Kidney epithelial cell (primary cell): Measurements from ENCODE around the gene LPCAT1. TPM values are rescaled to one million over a fixed set of nuclear protein-coding genes. Genes with fewer than 3 reads are reported as not detected.
"Not testable (repeated sequence)": the region's sequence is repeated elsewhere in the genome, so short reads cannot be mapped to it uniquely, and the experiment has no call there.

Experiments
- DNase-seq: peaks from one replicate; pipeline ENCODE4 v3.0.0-alpha.2; 2010; ENCODE audit warnings: low read depth
- H3K27me3 ChIP-seq: 2 replicates; pipeline ENCODE4 v1.6.0; 2011; ENCODE audit warnings: low read length; ENCODE audit not compliant: control insufficient read depth, insufficient read depth
- H3K36me3 ChIP-seq: 2 replicates; pipeline ENCODE4 v1.5.1; 2011; ENCODE audit warnings: low read length; ENCODE audit not compliant: control insufficient read depth, insufficient read depth
- H3K4me3 ChIP-seq: 2 replicates; pipeline ENCODE4 v1.5.1; 2011; ENCODE audit warnings: low read depth, mild to moderate bottlenecking, control low read depth, low read length
- CTCF ChIP-seq: IDR thresholded peaks from 2 replicates; pipeline ENCODE4 v1.5.1; 2011; ENCODE audit warnings: mild to moderate bottlenecking, moderate library complexity, low read length, control low read depth, inconsistent platforms; ENCODE audit not compliant: insufficient read depth, poor library complexity, severe bottlenecking
- total RNA-seq: library from RNA; depleted of rRNA; stranded (reverse); fragments of >200 nt; gene quantifications from 2 replicates; pipeline ENCODE4 v1.2.3, GENCODE V29; 2015

LPCAT1 gene
- total RNA-seq = 80.9 and 87.6 TPM in 2 replicates

GRCh38 chr5:1523793-1524480 lies at the start of gene LPCAT1:
LPCAT1 (minus strand) TSS chr5:1523960; CDS start chr5:1523844, 116 bp downstream.
- TF ChIP-seq CTCF = no peak
- no peaks in the 10 kb centered on the region for H3K27me3 ChIP-seq
- H3K36me3 ChIP-seq = peaks cover 2% of the 10 kb centered on the region
- DNase-seq = no peak
- peak within 1 kb of the TSS; percentile 71 for H3K4me3 ChIP-seq

- not testable (repeated sequence) for H3K4me3 ChIP-seq, H3K27me3 ChIP-seq, H3K36me3 ChIP-seq, DNase-seq
Observed at GRCh38 chr5:1571875-1572274, 48.1 kb upstream of the LPCAT1 start.

GRCh38 chr5:1570975-1571374 lies 47.2 kb upstream of the LPCAT1 start:
- Histone ChIP-seq H3K36me3 (no peaks in the 10 kb centered on the region), H3K4me3 (no peak overlapping the region), H3K27me3 (no peaks in the 10 kb centered on the region)
- DNase-seq = no peak
- TF ChIP-seq CTCF = no peak

- TF ChIP-seq CTCF = no peak
Observed at GRCh38 chr5:1568201-1568979, 44.6 kb upstream of the LPCAT1 start.

GRCh38 chr5:1567527-1568200 lies 43.9 kb upstream of the LPCAT1 start:
- DNase-seq, H3K4me3 ChIP-seq, H3K27me3 ChIP-seq, H3K36me3 ChIP-seq: not testable (repeated sequence)

More at GRCh38 chr5:1568201-1568979, 44.6 kb upstream of the LPCAT1 start:
- Histone ChIP-seq H3K4me3 (no peak overlapping the region), H3K36me3 (no peaks in the 10 kb centered on the region), H3K27me3 (no peaks in the 10 kb centered on the region)
- DNase-seq = peak; percentile 78

- Histone ChIP-seq H3K4me3 (no peak overlapping the region), H3K27me3 (no peaks in the 10 kb centered on the region), H3K36me3 (no peaks in the 10 kb centered on the region)
- no peak for TF ChIP-seq CTCF
- DNase-seq = no peak
Observed at GRCh38 chr5:1565737-1566734, 42.3 kb upstream of the LPCAT1 start.
